ENCODE data around the gene CPN2.
A peak's percentile ranks its signal among the peaks of the same experiment; 100 is the strongest.

CPN2 gene

GRCh38 chr3:194352667-194353246 is 1.6 kb upstream of the CPN2 start:
- no peak for DNase-seq (ENCODE audit: low read depth in 2 of 2)

DNA sequence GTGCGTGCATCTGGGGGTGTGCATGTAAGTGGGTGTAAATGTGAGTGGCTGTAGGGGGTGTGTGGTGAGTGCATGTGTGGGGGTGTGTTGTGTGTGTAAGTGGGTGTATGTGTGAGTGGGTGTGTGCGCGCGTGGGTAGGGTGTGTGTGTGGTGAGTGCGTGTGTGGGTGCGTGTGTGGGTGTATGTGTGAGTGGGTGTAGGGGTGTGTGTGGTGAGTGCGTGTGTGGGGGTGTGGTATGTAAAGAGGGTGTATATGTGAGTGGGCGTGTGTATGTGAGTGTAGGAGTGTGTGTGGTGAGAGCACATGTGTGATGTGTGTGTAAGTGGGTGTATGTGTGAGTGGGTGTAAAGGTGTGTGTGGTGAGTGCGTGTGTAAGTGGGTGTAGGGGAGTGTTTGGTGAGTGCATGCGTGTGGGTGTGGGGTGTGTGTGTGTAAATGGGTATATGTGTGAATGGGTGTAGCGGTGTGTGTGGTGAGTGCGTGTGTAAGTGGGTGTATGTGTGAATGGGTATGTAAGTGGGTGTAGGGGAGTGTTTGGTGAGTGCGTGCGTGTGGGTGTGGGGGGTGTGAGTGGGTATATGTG is 916 bp upstream of the CPN2 start:
- DNase-seq (ENCODE audit: low read depth in 2 of 2) = no peak

GRCh38 chr3:194350726-194351071 is 429 bp downstream of the CPN2 start:
- no peak for DNase-seq (ENCODE audit: low read depth in 2 of 2)

DNA sequence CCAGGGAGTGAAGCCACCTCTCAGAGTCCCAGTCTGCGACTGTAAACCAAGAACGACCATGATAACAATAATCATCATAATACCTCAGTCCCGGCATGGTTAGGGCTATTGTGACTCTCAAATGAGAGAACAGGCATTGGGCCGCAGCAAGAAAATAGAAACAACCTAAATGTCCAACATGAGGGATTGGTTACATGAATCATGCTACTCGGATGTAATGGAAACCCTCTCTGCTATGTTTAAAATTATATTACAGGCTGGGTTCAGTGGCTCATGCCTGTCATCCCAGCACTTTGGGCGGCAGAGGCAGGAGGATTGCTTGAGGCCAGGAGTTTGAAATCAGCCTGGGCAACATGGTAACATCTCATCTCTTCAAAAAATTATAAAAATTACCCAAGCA is 2.8 kb downstream of the CPN2 start:
- DNase-seq (ENCODE audit: low read depth in 2 of 2) = no peak

GRCh38 chr3:194346621-194347020 is 4.5 kb downstream of the CPN2 start:
- no peak for DNase-seq (ENCODE audit: low read depth in 2 of 2)

DNA sequence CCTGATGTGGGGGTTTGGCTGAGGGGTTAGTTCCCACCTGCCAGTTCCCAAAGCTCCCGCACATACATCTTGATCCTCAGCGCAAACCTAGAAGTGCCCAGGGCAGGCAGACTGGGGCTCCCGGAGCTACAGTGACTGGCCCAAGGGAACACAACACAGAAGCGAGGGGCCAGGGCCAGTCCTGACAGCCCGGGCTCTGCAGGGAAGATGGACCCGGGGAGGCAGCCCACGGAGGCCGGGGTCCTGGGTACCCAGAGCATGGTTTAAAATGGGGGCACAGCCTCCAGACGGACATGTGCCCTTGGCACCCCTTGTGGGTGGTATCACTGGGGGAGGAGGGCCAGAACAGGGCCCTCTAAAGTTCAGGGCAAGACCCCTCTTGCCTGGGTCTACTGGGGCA is 5.1 kb downstream of the CPN2 start:
- no peak for DNase-seq (ENCODE audit: low read depth in 2 of 2)

DNA sequence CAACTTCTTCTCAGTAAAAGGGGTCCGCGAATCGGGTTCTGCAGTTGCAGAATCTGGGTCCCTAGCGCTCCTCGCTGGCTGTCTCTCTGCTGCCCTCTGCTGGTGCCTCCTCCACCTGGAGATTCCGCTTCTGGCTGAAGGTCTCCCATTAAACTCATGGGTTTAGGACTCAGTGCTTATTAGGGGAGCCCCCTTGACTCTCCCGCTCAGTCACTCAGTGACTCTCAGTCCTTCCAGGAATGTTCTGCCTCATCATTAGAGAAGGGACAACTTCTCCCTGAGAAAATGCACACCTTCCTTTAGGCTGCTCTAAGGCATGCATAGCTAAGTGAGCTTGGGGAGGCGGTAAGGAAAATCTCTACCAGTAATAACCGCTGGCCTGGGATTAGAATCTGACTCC is 7.1 kb downstream of the CPN2 start:
- peak; percentile 34 to 38 for DNase-seq (ENCODE audit: low read depth in 2 of 2)

- no peak for DNase-seq (ENCODE audit: low read depth in 2 of 2)
These were observed 7.6 kb downstream of the CPN2 start for GRCh38 chr3:194343561-194343893.

GRCh38 chr3:194342861-194343560 is 8.1 kb downstream of the CPN2 start:
- DNase-seq (ENCODE audit: low read depth in 2 of 2) = no peak

DNA sequence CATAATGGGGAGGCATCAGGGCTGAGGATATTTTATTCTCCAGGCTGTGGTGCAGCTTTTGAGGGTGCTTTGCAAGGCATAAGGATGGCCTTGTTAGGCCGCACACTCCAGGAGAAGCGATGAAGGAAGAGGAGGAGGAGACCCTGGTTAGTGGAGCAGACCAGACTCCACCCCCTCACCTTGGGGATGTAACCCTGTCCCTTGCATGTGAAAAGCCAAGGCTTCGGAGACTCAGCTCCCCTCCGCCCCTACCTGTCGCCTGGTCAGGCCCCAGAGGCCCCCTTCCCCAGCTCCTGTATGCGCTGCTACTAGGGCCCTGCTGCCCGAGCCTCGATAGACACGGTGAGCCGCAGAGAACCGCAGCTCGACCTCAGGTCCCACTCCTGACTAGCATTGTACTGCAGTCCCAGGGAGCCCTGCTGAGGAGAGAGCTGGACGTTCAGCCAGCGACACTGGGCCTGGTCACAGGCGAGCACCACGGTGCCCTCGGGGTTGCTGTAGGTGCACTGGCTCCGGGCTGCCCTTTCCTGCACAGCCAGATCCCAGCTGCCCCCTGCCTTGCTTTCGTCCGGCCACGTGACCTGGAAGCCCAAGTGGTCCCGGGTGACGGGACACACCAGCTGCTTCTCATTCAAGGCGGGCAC is 10.2 kb downstream of the CPN2 start:
- no peak for DNase-seq (ENCODE audit: low read depth in 2 of 2)

- DNase-seq (ENCODE audit: low read depth in 2 of 2) = no peak
These were observed 11.3 kb downstream of the CPN2 start for GRCh38 chr3:194339840-194340239.

- no peak for DNase-seq (ENCODE audit: low read depth in 2 of 2)
These were observed 11.8 kb downstream of the CPN2 start for GRCh38 chr3:194339356-194339755.

DNA sequence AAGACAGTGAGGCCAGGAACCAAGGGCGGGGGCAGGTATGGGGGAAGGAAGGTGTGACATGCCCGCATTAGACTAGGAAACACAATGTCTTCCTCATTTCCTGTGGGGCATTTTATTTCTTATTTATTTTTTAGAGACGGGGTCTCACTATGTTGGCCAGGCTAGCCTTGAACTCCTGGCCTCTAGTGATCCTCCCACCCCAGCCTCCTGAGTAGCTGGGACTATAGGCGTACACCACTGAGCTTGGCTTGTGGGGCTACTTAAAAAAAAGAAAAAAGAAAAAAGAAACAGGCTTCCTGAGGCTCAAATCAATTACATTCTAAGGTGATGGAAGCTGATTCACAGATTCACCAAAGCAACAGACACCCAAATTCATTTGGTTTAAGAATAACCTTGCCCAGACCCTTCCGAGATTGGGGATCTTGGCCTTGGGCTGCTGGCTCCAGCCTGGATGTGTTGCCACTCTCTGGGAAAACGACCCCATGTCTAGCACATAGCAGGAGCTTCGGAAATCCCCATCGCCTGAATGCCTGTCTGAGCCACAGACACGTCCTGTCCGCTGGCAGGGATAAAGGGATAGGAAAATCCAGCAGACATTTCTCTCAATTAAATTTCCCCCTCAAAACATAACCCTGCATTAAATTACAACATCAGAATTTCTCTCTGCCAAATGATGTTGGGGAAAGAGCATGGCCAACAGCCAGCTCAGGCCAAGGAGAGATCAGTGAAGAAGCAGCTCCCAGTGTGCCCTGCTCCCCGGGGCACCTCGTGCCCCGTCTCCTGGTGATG is 13.0 kb downstream of the CPN2 start:
- DNase-seq (ENCODE audit: low read depth in 2 of 2) = no peak

GRCh38 chr3:194336601-194337355 is 14.3 kb downstream of the CPN2 start:
- no peak for DNase-seq (ENCODE audit: low read depth in 2 of 2)

DNA sequence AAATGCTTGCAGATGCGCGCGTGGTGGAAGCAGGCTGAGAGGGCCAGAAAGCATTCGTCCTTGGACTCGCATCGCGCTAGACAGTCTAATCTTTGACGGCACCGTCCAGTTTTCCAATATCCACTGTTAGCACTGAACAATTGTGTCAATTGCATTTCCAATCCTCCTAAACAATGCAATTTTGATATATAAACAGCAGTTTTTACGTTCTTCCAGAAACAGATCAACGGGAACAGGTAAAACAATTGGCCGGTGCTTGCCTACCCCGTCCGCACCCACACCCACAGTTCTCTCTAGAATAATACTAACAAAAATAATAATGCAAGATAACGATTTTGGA is 17.2 kb downstream of the CPN2 start:
- no peak for DNase-seq (ENCODE audit: low read depth in 2 of 2)

DNA sequence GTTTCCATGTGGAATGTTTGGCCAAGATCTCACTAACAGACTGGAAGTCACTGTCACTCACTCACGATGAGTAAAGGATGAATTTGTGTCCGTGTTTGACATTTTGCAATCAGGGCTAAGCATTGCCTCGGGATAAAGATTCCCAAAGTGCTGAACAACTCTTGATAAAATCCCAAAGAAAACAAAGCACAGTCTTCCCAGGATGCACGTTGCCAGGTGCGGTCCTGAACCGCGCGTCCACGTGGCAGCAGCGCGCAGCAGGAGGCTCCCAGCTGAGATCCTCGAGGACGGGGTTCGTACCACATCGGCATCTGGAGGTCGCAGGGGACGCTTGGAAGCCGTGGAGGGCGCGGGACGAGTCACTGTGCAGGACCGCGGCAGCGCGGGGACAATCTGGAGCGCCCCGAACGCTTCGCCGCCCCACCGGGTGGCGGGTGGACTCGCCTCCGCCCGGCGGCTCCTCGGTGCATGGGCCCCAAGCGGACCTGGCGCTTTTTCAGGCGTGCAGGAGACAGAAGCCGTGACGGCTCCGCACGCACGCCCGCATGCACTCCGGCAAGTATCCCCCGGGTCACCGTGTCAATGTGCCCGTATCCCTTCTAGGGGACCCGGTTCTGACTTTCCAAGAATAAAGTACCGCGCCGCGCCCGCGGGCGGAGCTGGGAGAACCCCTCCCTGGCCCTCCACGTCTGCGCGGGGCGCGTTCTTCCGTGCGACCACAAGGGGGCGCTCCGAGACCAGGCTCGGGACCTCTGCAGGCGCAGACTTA is 17.7 kb downstream of the CPN2 start:
- DNase-seq (ENCODE audit: low read depth in 2 of 2) = peak; percentile 73 to 75

- no peak for DNase-seq (ENCODE audit: low read depth in 2 of 2)
These were observed 18.3 kb downstream of the CPN2 start for GRCh38 chr3:194332858-194333211.

GRCh38 chr3:194330579-194330978 is 20.5 kb downstream of the CPN2 start:
- DNase-seq (ENCODE audit: low read depth in 2 of 2) = no peak

DNA sequence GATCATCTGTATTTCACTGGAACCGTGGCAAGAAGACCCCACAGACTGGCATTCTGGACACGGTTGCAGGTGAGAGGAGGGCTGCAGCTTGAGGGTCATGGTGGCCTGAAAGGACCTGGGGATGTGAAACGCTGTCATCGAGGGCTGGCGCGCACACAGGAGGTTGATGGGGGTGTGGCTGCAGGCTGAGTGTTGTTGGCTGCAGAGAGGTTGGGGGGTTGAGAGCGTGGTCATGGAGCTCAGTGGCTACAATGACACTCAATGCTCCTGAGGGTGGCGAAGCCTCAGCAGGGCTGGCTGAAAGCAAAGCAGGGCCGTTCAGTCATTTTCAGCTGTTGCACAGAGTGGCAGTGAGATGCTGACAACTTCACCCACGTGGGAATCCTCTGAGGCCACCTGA is 21.0 kb downstream of the CPN2 start:
- no peak for DNase-seq (ENCODE audit: low read depth in 2 of 2)

GRCh38 chr3:194329583-194329965 is 21.6 kb downstream of the CPN2 start:
- no peak for DNase-seq (ENCODE audit: low read depth in 2 of 2)

GRCh38 chr3:194328942-194329582 is 22.1 kb downstream of the CPN2 start:
- no peak for DNase-seq (ENCODE audit: low read depth in 2 of 2)
